Globus pallidus (tissue), 1 donor: ENCODE results near the gene CPXM1.
A peak's percentile ranks its signal among the peaks of the same experiment; 100 is the strongest.
"Not testable (repeated sequence)": the region's sequence is repeated elsewhere in the genome, so short reads cannot be mapped to it uniquely, and the experiment has no call there.

Experiments used
- DNase-seq: peaks from one replicate; pipeline ENCODE4 v3.0.0-alpha.2; 2015; ENCODE audit warnings: low spot score

CPXM1 gene

GRCh38 chr20:2800521-2801285 is at the start of gene CPXM1:
TSS of gene CPXM1 (minus strand) at chr20:2800627. CDS start at chr20:2800572, 55 bp downstream.
- DNase-seq = no peak

GRCh38 chr20:2849529-2849928 is 49.1 kb upstream of the CPXM1 start:
- no peak for DNase-seq

- no peak for DNase-seq
These were observed 47.4 kb upstream of the CPXM1 start for GRCh38 chr20:2847802-2848201.

- no peak for DNase-seq
These were observed 46.3 kb upstream of the CPXM1 start for GRCh38 chr20:2846698-2847097.

- DNase-seq = no peak
These were observed 45.2 kb upstream of the CPXM1 start for GRCh38 chr20:2845607-2846006.

- DNase-seq = no peak
These were observed 40.6 kb upstream of the CPXM1 start for GRCh38 chr20:2840967-2841531.

- peak; percentile 82 for DNase-seq
These were observed 39.9 kb upstream of the CPXM1 start, which contains the start of the genes PCED1A and VPS16 for GRCh38 chr20:2840138-2840966. TSS of gene PCED1A (minus strand) at chr20:2840655. CDS start at chr20:2839912, 743 bp downstream. TSS of gene VPS16 (plus strand) at chr20:2840745. CDS start at chr20:2840775, 30 bp downstream.

GRCh38 chr20:2839732-2840137 is 39.3 kb upstream of the CPXM1 start:
- DNase-seq = no peak

- no peak for DNase-seq
These were observed 38.6 kb upstream of the CPXM1 start for GRCh38 chr20:2838847-2839671.

GRCh38 chr20:2838170-2838797 is 37.9 kb upstream of the CPXM1 start:
- no peak for DNase-seq

GRCh38 chr20:2837221-2837960 is 37.0 kb upstream of the CPXM1 start:
- no peak for DNase-seq

- no peak for DNase-seq
These were observed 35.6 kb upstream of the CPXM1 start for GRCh38 chr20:2836035-2836434.

- DNase-seq = no peak
These were observed 34.9 kb upstream of the CPXM1 start for GRCh38 chr20:2835331-2835796.

- DNase-seq = no peak
These were observed 34.1 kb upstream of the CPXM1 start for GRCh38 chr20:2834401-2835110.

- DNase-seq = no peak
These were observed 33.3 kb upstream of the CPXM1 start for GRCh38 chr20:2833761-2834160.

- not testable (repeated sequence) for DNase-seq
These were observed 30.8 kb upstream of the CPXM1 start for GRCh38 chr20:2831206-2831605.

GRCh38 chr20:2829376-2829775 is 28.9 kb upstream of the CPXM1 start:
- DNase-seq = no peak

GRCh38 chr20:2826655-2827054 is 26.2 kb upstream of the CPXM1 start:
- no peak for DNase-seq

GRCh38 chr20:2825761-2826160 is 25.3 kb upstream of the CPXM1 start:
- DNase-seq = no peak

GRCh38 chr20:2822073-2822472 is 21.6 kb upstream of the CPXM1 start:
- no peak for DNase-seq
